Medulla oblongata (tissue), 1 donor: ENCODE measurements around the gene CEP350.
A peak's percentile ranks its signal among the peaks of the same experiment; 100 is the strongest.
"Not testable (repeated sequence)": the region's sequence is repeated elsewhere in the genome, so short reads cannot be mapped to it uniquely, and the experiment has no call there.

Experiments
- DNase-seq: peaks from one replicate; pipeline ENCODE4 v3.0.0-alpha.2; 2015; ENCODE audit errors: extremely low spot score

The CEP350 gene

DNA sequence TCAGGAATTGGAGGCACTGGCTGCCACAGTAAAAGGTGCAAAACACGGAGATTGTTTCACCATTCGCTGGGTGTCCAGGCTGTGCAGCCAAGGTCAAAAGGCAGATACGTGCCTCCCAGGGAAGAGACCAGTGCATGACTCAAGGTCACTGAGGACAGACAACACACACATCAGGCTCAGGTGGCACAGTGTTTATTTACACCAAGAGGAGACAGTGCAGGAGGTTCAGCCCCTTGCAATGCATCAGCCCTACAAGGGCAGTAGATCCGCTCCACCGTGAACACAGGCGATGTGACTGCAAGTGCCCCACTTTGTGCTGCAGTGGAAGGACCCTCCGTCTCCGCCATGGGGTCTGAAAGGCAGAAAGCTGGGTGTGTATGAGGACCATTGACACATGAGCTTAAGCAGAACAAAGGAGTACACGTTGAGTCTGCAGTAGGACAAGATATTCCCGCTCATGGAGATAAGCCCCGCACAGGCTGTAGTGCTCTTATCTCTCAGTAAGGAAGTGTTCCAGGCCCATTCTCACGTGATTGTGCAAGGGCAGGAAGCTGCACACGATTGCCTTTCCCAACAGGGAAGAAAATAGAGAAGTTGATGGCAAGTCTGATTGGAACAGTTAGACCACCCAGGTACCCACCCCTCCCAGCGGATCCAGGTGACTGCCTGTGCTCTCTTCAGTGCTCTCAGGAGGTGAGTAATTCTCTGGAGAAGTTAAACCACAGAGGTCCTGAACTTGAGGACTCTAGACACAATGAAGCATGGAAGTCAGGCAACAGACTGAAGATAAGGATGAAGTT, 162.6 kb downstream of the CEP350 start:
- no peak for DNase-seq

GRCh38 chr1:180117764-180118116, 163.1 kb downstream of the CEP350 start:
- DNase-seq, result no peak

DNA sequence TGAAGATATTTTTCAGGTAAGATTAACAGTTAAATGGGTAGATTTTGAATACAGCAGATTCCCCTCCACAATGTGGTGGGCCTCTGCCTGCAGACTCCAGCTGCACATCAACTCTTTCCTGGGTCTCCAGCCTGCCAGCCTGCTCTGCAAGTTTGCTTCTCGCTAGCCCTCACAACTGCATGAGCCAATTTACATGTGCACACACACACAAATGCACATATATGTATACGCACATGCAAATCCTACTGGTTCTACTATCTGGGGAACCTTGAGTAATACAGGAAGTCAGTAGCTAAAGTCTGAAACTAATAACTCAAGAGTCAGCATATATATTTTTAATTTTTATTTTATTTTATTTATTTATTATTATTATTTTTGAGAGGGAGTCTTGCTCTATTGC, 165.2 kb downstream of the CEP350 start:
- DNase-seq, result no peak

- DNase-seq, result no peak
Observed at GRCh38 chr1:180123463-180123936, 168.9 kb downstream of the CEP350 start.

GRCh38 chr1:180130651-180131050, 176.0 kb downstream of the CEP350 start:
- DNase-seq, result no peak

DNA sequence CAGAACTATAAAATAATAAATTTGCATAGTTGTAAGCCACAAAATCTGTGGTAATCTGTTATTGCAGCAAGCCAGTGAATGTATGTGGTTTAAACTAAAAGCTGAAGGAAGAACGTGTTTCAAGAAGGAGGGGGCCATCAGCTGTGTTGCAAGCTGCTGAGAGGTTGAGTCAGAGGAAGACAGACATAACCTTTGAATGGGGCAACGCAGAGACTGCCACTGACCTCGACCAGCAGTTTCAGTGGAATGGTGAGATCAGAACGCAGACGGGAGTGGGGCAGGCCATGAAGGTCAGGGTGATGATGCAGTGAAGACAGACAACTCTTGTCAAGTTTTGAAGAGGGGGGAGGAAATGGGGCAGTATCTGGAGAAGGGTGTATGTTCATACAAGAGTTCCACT, 176.9 kb downstream of the CEP350 start:
- no peak for DNase-seq

DNA sequence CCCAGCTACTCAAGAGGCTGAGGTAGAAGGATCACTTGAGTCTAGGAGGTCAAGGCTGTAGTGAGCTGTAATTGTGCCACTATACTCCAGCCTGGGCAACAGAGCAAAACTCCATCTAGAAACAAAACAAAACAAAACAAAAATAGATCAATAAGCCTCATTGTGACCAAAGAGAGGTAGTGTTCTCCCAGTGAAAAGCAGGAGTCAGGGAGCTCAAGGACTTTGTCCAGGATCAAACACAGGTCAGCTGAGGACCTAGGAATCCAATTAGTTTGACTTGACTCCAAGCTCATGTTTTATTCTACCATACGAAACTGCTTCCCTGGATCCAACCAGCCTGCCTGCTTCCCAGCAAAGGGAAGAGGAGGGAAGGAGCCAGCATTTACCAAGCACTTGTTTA, 178.6 kb downstream of the CEP350 start:
- no peak for DNase-seq

GRCh38 chr1:180133688-180134087, 179.1 kb downstream of the CEP350 start:
- not testable (repeated sequence) for DNase-seq

DNA sequence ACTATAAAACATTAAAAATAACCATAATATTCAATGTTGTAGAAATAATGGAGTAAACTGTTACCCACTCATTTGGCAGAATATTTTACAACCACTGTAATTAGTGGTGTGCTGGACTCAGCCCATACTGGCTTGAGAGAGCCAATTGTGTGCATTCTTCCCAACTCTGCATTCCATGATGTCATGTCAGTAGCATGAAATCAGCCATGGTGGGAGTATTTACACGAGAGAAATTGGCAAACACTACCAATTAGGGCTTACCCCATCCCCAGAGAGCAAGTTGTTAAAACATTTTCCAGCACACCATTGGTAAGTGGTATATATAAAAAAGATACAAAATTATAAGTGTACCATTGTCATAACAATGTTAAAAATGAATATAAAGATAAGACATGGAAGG, 180.9 kb downstream of the CEP350 start:
- no peak for DNase-seq

DNA sequence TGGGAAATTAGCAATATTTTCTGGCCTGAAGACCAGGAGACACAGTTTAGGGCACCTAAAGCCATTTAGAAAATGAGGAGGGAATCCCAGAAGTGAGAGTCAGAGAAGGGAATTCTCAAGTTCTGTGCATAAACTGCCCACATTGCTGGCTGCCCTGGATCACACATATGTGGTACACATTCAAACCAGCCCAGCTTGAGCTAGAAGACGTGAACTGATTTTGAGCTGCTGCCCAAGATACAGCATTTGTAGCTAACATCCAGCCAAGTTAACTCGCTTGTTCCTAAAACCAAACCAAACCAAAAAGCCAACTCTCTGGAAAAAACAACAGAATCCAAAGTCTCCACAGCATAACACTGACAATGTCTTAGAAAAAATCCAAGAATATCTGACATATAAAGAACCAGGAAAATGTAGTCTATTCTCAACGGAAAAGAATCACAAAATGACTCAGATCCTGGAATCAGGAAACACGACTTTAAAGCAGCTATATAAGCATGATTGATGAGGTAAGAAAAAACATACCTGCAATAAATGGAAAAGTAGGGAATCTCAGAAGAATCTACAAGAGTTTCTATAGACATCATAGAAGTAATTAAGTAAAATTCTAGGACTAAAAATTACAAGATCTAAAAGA, 181.8 kb downstream of the CEP350 start:
- no peak for DNase-seq

- no peak for DNase-seq
Observed at GRCh38 chr1:180136968-180137356, 182.4 kb downstream of the CEP350 start.

DNA sequence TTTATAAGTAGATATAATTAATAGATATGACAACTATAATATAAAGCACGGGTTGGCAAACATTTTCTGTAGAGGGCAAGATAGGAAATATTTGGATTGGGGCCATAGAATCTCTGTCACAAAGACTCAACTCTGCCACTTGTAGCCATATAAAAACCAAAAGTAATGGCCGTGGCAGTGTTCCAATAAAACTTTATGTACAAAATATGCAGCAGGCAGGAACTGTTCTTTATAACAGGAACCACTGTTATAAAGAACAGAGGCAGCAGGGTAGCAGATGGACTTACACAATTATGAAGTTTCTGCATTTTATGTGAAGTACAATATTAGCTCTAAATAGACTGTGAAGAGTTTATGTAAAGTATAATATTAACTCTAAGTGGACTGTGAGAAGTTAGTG, 183.2 kb downstream of the CEP350 start:
- no peak for DNase-seq

GRCh38 chr1:180141381-180141934, 186.8 kb downstream of the CEP350 start:
- no peak for DNase-seq

DNA sequence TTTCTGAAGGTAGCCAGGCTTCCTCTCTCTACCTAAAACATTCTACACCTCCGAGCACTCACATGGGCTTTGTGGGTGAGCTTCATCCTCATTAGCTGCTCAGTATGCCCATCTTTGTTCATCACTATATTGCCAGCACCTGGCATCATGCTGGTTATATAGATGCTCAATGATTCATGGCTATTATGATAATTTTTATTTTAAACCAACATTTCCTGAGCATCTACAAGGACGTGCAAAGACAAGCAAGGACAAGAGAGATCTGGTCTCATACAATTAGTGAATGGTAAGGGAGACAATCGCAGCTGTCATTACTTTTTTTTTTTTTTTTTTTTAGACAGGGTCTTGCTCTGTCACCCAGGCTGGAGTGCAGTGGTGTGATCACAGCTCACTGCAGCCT, 188.7 kb downstream of the CEP350 start:
- DNase-seq, result no peak

- DNase-seq, result no peak
Observed at GRCh38 chr1:180144659-180145357, 190.2 kb downstream of the CEP350 start.

DNA sequence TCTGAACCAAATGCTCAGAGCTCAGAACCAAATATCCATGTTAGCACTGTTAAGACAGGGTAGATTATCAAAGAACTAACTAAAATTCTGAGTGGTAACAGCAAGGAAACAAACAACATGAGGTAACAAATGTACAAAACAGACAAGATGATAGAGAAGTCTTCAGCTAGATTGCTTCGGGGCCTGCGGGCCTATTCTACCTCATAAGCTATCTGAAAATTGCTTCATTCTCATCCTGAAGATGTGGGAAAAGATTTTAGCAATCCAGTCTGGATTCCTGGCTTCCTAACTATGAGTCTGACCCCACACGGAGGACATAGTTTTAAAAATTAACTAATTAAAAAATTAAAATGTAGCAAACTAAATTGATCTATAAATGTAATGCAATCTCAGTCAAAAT, 190.8 kb downstream of the CEP350 start:
- no peak for DNase-seq

DNA sequence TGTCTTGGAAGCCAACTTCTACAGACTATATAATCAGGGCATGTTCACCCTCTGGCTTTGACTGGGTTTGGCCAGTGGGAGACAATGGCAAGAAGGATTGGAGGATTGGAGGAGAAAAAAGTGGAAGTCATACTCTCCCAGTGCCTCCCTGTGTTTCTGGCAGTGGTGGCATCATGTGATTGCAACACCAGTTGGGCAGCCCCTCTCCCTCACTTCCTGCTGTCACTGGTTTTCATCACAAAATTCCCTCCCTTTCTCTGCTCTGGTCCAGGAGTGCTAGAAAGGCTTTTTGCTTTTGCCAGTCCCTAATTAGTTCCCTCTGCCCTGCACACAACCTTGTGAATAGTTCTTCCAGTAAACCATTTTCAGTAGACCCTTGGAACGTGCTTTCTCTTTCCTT, 196.4 kb downstream of the CEP350 start:
- no peak for DNase-seq

DNA sequence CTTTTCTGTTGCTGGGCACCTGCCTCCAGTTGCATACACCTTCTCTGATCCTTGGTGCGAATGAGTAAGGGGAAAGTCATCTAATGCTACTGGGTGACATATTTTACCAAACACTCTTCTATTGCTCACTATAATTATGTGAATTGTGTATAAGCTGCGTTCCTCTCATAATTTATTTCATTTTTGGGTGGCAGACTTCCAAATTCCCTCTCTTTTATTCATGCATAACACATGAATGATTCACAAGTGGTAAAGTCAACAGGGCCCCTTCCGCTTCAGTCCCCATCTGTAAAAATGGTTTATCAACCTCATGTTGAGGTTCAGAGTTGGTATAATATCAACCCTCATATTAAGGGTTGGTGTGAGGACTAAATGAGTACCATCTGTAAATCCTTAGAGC, 196.9 kb downstream of the CEP350 start:
- DNase-seq, result no peak

DNA sequence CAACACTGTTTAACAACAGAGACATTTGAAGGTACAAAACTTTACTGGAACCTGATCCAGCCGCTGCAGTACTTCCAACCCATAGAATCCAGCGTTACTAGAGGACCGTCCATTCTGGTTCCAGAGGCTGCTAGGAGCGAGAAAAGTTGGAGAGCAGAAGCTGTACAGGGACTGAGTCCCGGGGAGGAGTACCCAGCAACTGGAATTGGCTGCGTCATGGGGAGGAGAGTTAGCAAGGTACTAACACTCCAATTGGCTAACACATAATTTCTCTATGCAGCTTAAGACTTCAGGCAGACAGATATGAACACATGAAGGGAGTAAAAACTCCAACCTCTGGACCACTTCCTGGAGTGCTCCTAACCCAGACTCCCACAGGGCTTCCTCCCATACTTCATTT, 198.0 kb downstream of the CEP350 start:
- DNase-seq, result no peak

DNA sequence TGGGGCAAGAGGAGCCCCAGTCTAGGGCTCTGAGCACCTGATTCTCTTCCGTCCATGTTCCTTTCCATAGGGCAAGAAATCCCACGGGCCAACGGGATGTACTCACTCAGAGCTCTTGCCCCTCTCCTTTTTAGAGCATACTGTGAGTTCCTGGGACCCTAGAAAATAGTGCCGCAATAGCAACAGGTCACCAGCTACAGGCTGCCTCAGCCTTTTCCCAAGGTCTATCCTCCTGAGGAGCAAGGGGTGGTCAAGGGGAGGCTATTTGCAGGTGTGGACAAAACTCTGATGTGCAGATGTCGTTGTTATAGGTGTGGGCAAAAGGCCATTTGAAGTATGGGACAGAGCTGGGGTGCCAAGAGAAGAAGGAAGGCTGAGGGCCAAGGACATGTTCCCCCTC, 198.4 kb downstream of the CEP350 start:
- no peak for DNase-seq

GRCh38 chr1:180154003-180154324, 199.4 kb downstream of the CEP350 start:
- DNase-seq, result peak; percentile 22

- DNase-seq, result peak; percentile 90
Observed at GRCh38 chr1:180154325-180155181, 199.9 kb downstream of the CEP350 start, which contains the start of gene QSOX1. Gene QSOX1 (plus strand): TSS chr1:180154869. CDS start chr1:180154908, 39 bp downstream.
